RWPE1 (cell line): ENCODE measurements around the gene SSTR3.
"Not testable (repeated sequence)": the region's sequence is repeated elsewhere in the genome, so short reads cannot be mapped to it uniquely, and the experiment has no call there.

Source experiments
- CTCF ChIA-PET: fragments of 350-600 bp; sonication (Branson Sonifier 250); formaldehyde crosslinking; extraction: SDS; loops from one replicate; lab custom pipeline; 2021; lab: Yijun Ruan, JAX
- POLR2A ChIA-PET: fragments of 400-600 bp; formaldehyde crosslinking; extraction: SDS; loops from one replicate; lab custom pipeline; 2020; ENCODE audit warnings: antibody characterized with exemption; ENCODE audit not compliant: low non-redundant PET; lab: Yijun Ruan, JAX
- DNase-seq: peaks from one replicate; pipeline ENCODE4 v3.0.0; 2012; ENCODE audit warnings: low spot score
- H3K27ac ChIP-seq: fragments of 450-650 bp; 2 replicates; pipeline ENCODE4 v1.5.1; 2017
- TF ChIP-seq, protein P1 (sequence below): fragments of 450-650 bp; conservative IDR thresholded peaks from 2 replicates; pipeline ENCODE4 v1.5.1; 2017; ENCODE audit warnings: low read depth, mild to moderate bottlenecking

The SSTR3 gene

DNA sequence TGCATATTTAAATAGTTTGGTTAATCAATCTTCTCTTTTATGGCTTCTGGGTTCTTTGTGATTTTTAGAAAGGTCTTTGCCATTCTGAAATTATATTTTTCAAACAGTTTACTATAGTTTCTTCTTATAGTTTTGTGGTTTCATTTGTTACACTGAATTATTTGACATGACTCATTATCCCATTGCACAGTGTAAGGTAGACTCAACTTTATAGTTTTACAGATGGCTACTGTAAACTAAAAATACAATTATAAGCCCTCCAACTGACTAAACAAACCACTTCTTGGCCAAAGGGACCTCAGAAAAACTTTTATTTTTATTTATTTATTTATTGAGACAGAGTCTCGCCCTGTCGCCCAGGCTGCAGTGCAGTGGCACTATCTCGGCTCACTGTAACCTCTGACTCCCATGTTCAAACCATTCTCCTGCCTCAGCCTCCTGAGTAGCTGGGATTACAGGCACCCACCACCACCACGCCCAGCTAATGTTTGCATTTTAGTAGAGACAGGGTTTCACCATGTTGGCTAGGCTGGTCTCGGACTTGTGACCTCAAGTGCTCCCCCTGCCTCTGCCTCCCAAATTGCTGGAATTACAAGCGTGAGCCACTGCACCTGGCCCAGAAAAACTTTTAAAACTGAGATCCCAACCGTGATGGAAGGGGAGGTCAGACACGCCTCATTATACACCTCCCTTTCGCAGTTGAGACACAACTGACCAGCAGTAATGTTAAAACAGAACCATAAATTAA lies 45.9 kb upstream of the SSTR3 start:
- ChIA-PET CTCF (interaction anchor here (1.3 kb wide), 1 partner anchor 174 kb away, joined by 5 read pairs; no protein-coding TSS in a partner anchor), POLR2A (no interaction called here)
- no peak overlapping the region; the same call in 1 of the 2 replicates for H3K27ac ChIP-seq
- TF ChIP-seq, protein P1, sequence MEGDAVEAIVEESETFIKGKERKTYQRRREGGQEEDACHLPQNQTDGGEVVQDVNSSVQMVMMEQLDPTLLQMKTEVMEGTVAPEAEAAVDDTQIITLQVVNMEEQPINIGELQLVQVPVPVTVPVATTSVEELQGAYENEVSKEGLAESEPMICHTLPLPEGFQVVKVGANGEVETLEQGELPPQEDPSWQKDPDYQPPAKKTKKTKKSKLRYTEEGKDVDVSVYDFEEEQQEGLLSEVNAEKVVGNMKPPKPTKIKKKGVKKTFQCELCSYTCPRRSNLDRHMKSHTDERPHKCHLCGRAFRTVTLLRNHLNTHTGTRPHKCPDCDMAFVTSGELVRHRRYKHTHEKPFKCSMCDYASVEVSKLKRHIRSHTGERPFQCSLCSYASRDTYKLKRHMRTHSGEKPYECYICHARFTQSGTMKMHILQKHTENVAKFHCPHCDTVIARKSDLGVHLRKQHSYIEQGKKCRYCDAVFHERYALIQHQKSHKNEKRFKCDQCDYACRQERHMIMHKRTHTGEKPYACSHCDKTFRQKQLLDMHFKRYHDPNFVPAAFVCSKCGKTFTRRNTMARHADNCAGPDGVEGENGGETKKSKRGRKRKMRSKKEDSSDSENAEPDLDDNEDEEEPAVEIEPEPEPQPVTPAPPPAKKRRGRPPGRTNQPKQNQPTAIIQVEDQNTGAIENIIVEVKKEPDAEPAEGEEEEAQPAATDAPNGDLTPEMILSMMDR: no peak
- no peak for DNase-seq

DNA sequence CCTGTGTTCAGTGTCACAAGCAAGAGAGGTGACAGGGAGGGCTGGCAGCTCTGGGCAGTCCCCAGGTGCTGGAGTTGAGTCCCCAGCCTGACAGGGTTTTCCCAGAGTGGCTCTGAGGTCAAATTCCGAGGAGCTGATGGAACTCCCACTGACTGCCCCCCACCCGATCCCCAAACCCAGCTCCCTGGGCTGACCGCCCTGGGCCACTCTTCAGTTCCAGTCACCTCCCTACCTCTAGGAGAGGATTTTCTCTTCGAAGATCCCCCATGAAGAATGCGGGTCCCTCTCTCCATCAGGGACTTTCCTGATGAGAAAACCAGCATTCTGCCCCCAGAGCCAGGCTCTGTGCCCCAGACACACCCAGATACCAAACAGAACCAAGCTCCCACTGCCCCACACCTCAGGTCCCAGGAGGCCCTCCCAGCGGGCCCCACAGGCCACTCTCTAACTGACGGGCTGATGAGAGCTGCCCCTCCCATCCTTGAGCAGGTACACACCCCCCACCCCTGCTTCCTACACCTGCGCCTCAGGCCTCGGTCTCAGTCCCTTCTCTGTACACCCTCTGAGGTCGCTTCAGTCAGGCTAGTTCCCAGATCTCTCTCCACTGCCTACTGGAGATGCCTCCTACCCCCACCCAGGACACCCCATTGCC lies 43.9 kb upstream of the SSTR3 start:
- TF ChIP-seq, protein P1: no peak
- CTCF ChIA-PET: interaction anchor here (0.6 to 0.7 kb wide), 2 partner anchors 79 to 400 kb away, joined by 3 read pairs; no protein-coding TSS in a partner anchor
- no peak for DNase-seq
- POLR2A ChIA-PET: no interaction called here
- H3K27ac ChIP-seq: peak overlapping the region; percentile 60

DNA sequence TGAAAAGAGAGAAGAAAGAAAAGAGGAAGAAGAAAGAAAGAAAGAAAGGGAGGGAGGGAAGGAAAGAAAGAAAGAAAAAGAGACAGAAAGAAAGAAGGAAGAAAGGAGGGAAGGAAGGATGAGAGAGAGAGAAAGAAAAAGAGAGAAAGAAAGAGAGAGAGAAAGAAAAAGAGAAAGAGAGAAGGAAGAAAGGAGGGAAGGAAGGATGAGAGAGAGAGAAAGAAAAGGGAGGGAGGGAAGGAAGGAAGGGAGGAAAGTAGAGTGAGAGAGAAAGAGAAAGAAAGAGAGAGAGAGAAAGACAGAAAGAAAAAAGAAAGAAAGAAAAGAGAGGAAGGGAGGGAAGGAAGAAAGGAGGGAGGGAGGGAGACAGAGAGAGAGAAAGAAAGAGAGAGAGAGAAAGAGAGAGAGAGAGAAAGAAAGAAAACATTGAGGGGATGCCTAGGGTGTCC lies 43.3 kb upstream of the SSTR3 start:
- DNase-seq: no peak
- TF ChIP-seq, protein P1: no peak
- ChIA-PET POLR2A (no interaction called here), CTCF (interaction anchor here (0.7 kb wide), 1 partner anchor 79 kb away, joined by 3 read pairs; no protein-coding TSS in a partner anchor)
- H3K27ac ChIP-seq: peak overlapping the region; percentile 60

DNA sequence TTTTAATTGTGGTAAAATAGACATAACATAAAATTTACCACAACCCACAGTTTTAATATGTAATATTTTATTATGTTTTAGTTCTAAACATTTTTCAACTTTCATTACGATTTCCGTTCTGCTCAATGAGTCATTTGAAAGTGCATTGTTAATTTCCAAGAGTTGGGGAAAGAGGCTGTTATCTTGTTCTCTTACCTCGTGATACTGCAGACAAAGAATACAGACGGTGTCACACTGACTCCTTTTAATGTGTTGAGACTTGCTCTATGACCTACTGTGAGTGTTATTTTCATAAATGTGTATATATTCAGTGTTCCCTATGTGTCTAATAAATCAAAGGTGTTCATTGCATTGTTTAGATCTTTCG lies 42.6 kb upstream of the SSTR3 start:
- DNase-seq: peak; percentile 53
- ChIA-PET CTCF (no interaction called here), POLR2A (no interaction called here)
- H3K27ac ChIP-seq: no peak overlapping the region
- TF ChIP-seq, protein P1: no peak

DNA sequence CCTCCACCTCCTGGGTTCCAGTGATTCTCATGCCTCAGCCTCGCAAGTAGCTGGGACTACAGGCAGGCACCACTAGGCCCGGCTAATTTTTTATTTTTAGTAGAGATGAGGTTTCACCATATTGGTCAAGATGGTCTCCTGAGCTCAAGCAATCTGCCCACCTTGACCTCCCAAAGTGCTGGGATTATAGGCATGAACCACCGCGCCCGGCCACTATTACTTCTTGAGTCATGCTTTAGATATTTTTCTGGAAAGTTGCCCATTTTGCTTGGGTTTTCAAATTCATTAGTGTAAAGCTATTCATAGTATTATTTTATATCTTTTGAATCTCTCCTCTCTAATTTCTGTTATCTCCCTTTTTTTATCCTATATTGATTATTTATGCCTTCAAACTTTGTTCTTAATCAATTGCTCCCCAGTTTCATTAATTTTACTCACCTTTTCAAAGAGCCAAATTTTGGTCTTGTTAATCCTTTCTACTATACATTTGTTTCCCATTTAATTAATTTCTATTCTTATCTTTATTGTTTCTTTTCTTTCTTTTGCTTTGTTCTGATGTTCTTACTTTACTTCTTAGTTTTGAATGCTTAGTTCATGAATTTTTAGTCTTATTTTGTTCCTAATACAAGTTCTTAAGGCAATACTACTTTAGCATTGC lies 42.1 kb upstream of the SSTR3 start:
- POLR2A ChIA-PET: no interaction called here
- TF ChIP-seq, protein P1: no peak

DNA sequence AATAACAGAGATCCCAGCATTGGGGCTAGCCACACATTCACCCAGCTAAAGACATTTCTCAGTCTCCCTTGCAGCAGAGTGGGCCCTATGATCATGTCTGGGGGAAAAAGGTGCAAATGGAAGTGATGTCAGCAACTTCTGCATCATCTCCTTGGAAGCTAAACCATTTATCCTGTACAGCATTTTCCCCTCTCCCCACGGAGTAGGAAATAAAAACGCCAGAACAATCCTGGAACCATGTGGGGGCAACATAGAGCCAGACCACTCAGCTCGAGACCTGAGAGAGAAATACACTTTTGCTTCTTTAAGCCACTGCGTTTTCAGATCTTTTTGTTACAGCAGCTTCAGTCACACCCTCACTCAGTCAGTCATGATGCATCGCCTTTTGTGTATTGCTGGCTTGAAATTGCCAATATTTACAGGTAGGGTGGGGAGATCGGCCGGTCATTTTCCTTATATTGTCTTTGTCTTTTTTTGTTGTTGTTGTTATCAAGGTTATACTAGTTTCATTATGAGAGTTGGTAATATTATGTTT lies 40.9 kb upstream of the SSTR3 start:
- TF ChIP-seq, protein P1: no peak
- POLR2A ChIA-PET: no interaction called here
- CTCF ChIA-PET: no interaction called here
- no peak for DNase-seq
- H3K27ac ChIP-seq: peak overlapping the region; percentile 79; the same call in 1 of the 2 replicates

More for the DNA sequence above, 42.1 kb upstream of the SSTR3 start:
- no peak for DNase-seq
- peak overlapping the region; percentile 79 for H3K27ac ChIP-seq
- CTCF ChIA-PET: no interaction called here

DNA sequence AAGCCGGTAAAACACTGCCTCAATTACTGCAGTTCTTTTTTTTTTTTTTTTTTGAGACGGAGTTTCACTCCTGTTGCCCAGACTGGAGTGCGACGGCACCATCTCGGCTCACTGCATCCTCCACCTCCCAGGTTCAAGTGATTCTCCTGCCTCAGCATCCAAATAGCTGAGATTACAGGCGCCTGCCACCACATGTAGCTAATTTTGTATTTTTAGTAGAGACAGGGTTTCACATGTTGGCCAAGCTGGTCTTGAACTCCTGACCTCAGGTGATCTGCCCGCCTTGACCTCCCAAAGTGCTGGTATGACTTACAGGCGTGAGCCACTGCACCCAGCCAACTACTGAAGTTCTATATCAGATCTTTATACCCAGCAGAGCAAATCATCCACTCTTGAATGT lies 39.6 kb upstream of the SSTR3 start:
- POLR2A ChIA-PET: not testable (repeated sequence)

More for the DNA sequence above, 39.6 kb upstream of the SSTR3 start:
- DNase-seq, H3K27ac ChIP-seq, CTCF ChIA-PET: not testable (repeated sequence)
